Nephron progenitor cell (in vitro differentiated cells): ENCODE results near the gene KRTAP5-2.

Source experiments
- DNase-seq: peaks from one replicate; pipeline ENCODE4 v3.0.0; 2021
- H3K27ac Mint-ChIP-seq: 2 replicates; pipeline ENCODE4 v1.8.0; 2021; ENCODE audit warnings: mild to moderate bottlenecking, moderate library complexity, mixed read lengths
- H3K27me3 Mint-ChIP-seq: 2 replicates; pipeline ENCODE4 v1.8.0; 2021; ENCODE audit warnings: mild to moderate bottlenecking, low read depth, mixed read lengths; ENCODE audit not compliant: poor library complexity
- H3K36me3 Mint-ChIP-seq: 2 replicates; pipeline ENCODE4 v1.8.0; 2021; ENCODE audit warnings: low read depth, mixed read lengths
- H3K4me1 Mint-ChIP-seq: 2 replicates; pipeline ENCODE4 v1.8.0; 2021; ENCODE audit warnings: mixed read lengths
- H3K4me3 Mint-ChIP-seq: 2 replicates; pipeline ENCODE4 v1.8.0; 2021; ENCODE audit warnings: mild to moderate bottlenecking, moderate library complexity, mixed read lengths
- H3K9me3 Mint-ChIP-seq: 2 replicates; pipeline ENCODE4 v1.8.0; 2021; ENCODE audit warnings: mild to moderate bottlenecking, moderate library complexity, mixed read lengths
- TF ChIP-seq, protein P1 (sequence below): fragments of 200-600 bp; sonication (generic); IDR thresholded peaks from 2 replicates; pipeline ENCODE4 v1.5.0; 2021; ENCODE audit warnings: antibody characterized with exemption

Gene KRTAP5-2

DNA sequence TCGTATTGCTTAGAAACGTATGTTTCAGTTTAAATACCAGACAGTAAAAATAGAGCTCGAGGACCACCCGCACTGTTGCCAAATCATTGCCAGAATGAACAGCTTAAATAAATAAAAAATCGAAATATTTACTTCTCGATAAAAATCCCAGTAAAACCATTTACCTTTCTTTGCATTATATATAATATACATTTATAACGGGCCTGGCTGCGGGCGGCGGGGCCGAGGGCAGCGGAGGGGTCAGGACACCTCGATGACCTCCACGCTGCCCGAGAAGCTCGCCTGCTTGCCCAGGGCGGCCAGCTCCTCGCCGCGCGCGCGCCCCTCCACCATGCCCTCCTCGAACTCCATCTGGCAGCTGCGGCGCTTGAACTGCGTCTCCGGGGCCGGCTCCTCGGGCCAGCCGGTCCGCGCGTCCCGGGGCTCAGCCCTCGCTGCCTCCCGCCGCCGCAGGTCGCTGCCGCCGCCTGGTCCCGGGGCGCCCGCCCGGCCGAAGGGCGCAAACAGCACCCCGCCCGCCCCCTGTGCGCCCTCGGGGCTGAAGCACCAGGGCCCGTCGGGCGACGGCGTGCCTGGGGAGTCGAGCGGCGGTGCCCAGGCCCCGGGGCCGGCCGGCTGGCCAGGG lies 41.7 kb downstream of the KRTAP5-2 start:
- DNase-seq: no peak
- no peaks in the 10 kb centered on the region for H3K36me3 Mint-ChIP-seq
- H3K4me1 Mint-ChIP-seq: no peaks in the 10 kb centered on the region
- TF ChIP-seq, protein P1, sequence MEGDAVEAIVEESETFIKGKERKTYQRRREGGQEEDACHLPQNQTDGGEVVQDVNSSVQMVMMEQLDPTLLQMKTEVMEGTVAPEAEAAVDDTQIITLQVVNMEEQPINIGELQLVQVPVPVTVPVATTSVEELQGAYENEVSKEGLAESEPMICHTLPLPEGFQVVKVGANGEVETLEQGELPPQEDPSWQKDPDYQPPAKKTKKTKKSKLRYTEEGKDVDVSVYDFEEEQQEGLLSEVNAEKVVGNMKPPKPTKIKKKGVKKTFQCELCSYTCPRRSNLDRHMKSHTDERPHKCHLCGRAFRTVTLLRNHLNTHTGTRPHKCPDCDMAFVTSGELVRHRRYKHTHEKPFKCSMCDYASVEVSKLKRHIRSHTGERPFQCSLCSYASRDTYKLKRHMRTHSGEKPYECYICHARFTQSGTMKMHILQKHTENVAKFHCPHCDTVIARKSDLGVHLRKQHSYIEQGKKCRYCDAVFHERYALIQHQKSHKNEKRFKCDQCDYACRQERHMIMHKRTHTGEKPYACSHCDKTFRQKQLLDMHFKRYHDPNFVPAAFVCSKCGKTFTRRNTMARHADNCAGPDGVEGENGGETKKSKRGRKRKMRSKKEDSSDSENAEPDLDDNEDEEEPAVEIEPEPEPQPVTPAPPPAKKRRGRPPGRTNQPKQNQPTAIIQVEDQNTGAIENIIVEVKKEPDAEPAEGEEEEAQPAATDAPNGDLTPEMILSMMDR: no peak
- H3K9me3 Mint-ChIP-seq: no peaks in the 10 kb centered on the region
- no peak overlapping the region for H3K4me3 Mint-ChIP-seq
- peaks cover 86% of the 10 kb centered on the region for H3K27me3 Mint-ChIP-seq
- no peak overlapping the region for H3K27ac Mint-ChIP-seq

DNA sequence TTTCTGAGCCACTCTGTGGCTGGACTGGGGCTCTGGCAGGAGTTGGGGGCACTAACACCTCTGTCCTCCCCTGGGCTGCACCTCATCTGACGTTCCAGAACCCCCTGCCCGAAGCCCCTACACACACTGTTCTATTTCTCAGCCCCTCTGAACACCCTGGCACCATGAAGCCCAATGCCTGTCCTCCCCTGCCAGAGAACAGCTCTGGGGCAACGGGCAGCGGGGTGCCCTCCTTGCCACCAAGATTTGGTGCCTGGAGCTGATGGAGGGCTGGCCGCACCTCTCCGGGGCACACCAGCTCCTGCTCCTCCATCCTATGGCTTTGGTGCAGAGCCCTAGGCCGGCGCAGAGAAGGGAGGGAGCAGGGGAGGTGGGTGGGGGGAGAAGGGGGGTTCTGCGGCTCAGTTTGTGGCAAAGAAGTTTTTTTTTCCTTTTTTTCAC lies 42.4 kb downstream of the KRTAP5-2 start:
- Mint-ChIP-seq H3K4me1 (no peaks in the 10 kb centered on the region), H3K27ac (no peak overlapping the region), H3K9me3 (no peaks in the 10 kb centered on the region), H3K36me3 (no peaks in the 10 kb centered on the region), H3K27me3 (peaks cover 81% of the 10 kb centered on the region), H3K4me3 (no peak overlapping the region)
- no peak for DNase-seq
- TF ChIP-seq, protein P1: no peak

DNA sequence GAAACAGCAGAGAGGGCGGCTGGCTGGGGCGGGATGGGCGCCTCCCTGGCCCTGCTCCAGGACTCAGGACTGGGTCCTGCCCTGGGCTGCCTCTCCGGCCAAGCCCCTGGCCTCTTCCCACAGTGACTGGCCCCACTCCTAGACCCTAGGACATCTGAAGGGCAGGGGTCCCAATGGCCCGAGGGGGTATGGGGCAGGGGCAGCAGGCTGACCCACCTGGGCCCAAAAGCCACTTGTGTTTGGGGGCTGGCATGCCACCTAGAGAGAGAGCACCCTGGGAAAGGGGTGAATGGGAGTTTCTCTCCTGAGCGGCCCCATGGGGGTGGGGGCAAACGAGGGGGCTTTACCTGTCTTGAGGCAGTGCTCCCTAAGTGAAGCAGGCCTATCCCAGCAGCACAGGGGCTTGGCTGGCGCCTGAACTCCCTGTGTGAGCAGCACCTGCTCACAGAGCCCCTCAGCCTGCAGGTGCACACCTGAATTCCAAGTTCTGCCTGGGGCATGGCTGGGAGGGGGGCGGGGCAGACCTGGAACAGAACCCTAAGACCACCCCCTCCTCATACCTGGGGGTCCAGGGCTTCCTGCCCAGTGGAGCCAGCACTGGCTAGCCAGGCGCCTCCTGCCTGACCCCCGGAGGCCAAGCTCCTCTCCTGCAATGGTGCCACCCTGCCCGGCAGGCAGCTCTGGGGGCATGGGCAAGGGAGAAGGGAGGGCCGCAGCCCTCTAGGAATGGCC lies 42.9 kb downstream of the KRTAP5-2 start:
- Mint-ChIP-seq H3K4me1 (no peaks in the 10 kb centered on the region), H3K4me3 (no peak overlapping the region), H3K36me3 (no peaks in the 10 kb centered on the region), H3K27me3 (peaks cover 80% of the 10 kb centered on the region), H3K27ac (no peak overlapping the region), H3K9me3 (no peaks in the 10 kb centered on the region)
- DNase-seq: no peak
- TF ChIP-seq, protein P1: no peak

DNA sequence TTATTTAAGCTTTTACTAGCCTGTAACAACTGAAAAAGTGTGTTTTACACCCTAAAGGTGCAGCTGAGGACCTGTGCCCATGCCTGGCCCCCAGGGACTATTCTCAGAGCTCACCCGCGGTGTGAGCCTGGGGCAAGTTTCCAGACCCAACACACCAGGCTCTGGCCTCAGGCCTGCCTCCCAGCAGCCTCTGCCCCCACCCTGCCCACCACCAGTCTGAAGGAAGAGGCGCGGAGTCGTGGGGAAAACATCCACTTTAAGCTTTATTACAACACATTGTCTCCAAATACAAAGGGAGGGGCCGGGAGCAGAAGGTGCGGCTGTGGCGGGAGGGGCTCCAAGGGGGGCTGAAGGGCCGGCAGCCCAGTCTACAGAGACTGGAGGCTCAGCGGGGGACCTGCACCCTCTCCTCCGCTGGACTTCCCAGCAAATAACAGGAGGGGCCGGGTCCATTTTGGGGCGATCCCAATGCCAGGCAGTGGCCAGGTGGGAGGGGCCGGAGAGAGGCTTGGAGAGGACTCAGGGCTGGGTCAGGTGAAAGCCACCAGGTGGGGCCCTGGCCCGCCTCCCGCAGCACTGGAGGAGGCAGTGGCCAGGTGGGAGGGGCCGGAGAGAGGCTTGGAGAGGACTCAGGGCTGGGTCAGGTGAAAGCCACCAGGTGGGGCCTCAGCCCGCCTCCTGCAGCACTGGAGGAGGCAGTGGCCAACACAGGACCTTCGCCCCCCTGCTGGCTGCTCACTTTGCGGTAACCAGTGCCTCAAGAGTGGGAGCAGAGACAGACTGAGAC lies 44.1 kb downstream of the KRTAP5-2 start:
- H3K27ac Mint-ChIP-seq: no peak overlapping the region

DNA sequence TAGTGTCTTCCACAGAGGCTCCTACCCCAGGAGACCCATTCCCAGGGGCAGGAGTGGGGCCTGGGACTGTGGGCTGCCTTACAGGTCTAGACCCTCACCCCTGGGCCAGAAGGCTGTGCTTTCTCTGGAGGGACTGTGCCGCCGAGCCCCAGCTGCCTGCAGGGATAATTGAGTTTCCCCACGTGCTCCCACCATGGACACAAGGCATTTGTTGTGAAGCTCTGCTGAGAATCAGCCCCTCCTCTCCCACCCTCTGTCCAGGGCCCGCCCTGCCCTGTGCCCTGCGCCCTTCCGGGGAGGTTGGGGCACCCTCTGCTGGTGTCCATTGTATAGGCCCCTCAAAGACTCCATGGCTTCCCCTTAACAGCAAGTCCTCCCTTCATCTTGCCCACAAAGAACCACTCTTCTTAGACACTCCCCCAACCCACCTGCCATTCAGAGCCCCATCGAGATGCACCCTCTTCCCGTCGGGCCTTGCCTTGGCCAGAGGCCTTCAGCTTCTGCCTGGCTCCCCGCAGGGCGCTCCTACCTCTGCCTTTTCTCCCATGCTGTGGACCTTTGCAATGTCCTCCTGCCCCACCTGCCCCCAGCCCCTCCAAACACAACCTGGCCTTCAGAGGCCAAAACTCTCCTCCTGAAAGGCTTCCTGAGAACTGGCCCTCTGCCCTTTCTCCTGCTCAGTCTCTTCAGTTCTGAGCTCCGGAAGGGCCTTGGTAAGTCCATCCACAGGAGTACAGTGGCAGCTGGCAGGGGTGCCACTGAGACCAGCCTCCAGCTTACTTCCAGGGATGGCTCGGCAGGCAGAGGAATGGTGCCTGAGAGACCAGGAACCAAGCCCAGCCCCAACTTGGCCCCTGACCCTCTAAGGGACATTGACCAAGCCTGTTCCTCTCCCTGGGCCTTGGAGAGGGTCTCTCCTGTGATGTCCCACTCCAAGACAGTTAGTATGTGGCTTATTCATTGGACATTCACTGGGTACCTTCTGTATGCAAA lies 48.5 kb downstream of the KRTAP5-2 start:
- Mint-ChIP-seq H3K27ac (no peak overlapping the region), H3K4me3 (no peak overlapping the region), H3K36me3 (no peaks in the 10 kb centered on the region), H3K4me1 (no peaks in the 10 kb centered on the region), H3K27me3 (peaks cover 85% of the 10 kb centered on the region), H3K9me3 (no peaks in the 10 kb centered on the region)
- TF ChIP-seq, protein P1: no peak
- DNase-seq: no peak

More for the DNA sequence above, 44.1 kb downstream of the KRTAP5-2 start:
- H3K9me3 Mint-ChIP-seq: no peaks in the 10 kb centered on the region
- no peak overlapping the region for H3K4me3 Mint-ChIP-seq
- no peaks in the 10 kb centered on the region for H3K4me1 Mint-ChIP-seq
- H3K36me3 Mint-ChIP-seq: no peaks in the 10 kb centered on the region
- peaks cover 84% of the 10 kb centered on the region for H3K27me3 Mint-ChIP-seq
- no peak for DNase-seq
- TF ChIP-seq, protein P1: no peak
